DOHH2 (cell line): Measurements from ENCODE around the gene SLC44A2.

ENCODE experiments used
- EZH2phosphoT487 ChIP-seq: fragments of 200-600 bp; sonication (generic); IDR thresholded peaks from 2 replicates; pipeline ENCODE4 v1.6.1; 2017; ENCODE audit warnings: borderline replicate concordance, mild to moderate bottlenecking, antibody characterized with exemption, low read length, moderate library complexity, mixed read lengths
- TF ChIP-seq, protein P1 (sequence below): fragments of 200-600 bp; sonication (generic); IDR thresholded peaks from one replicate; pipeline ENCODE4 v1.5.1; 2014; ENCODE audit warnings: antibody characterized with exemption, mild to moderate bottlenecking, low read depth, low read length; ENCODE audit not compliant: poor library complexity, severe bottlenecking

DNA sequence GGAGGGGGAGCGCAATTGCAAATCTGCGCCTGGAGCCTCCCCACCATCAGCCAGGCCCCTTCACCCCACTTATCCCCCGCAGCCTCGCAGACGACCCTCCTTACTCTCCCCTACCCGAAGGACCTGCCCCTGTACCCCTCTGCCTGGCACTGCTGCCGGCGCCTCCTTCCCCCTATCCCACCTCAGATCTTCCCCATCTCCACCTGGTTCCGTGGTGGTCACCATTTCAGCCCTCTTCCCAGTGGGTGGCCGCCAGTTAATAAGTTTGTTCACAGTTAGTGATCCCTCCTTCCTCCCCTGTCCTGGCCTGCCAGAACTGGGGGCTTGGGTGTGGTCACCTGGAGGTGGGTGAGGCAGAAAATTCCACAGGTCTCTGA lies 397 bp downstream of the SLC44A2 start:
- TF ChIP-seq, protein P1, sequence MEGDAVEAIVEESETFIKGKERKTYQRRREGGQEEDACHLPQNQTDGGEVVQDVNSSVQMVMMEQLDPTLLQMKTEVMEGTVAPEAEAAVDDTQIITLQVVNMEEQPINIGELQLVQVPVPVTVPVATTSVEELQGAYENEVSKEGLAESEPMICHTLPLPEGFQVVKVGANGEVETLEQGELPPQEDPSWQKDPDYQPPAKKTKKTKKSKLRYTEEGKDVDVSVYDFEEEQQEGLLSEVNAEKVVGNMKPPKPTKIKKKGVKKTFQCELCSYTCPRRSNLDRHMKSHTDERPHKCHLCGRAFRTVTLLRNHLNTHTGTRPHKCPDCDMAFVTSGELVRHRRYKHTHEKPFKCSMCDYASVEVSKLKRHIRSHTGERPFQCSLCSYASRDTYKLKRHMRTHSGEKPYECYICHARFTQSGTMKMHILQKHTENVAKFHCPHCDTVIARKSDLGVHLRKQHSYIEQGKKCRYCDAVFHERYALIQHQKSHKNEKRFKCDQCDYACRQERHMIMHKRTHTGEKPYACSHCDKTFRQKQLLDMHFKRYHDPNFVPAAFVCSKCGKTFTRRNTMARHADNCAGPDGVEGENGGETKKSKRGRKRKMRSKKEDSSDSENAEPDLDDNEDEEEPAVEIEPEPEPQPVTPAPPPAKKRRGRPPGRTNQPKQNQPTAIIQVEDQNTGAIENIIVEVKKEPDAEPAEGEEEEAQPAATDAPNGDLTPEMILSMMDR: no peak
- no peak for TF ChIP-seq EZH2phosphoT487
